Spleen (tissue), 11 donors: ENCODE data around the gene PRKCQ. TPM values are rescaled to one million over a fixed set of nuclear protein-coding genes. Genes with fewer than 3 reads are reported as not detected.

Experiments used
- DNase-seq: peaks from one replicate; pipeline ENCODE4 v3.0.0-alpha.2; 2020
- H3K27ac ChIP-seq, 8 donors: fragments of 200-600 bp; sonication (generic) in 7 of 8; 1 replicate in 4 of 8; 2 replicates in 4 of 8; pipeline versions ENCODE4 v1.5.0 to v1.8.0; 2016 to 2021; ENCODE audit warnings: inconsistent platforms in 4 of 8, mild to moderate bottlenecking in 4 of 8, moderate library complexity in 1 of 8
- H3K27me3 ChIP-seq, 7 donors: fragments of 200-600 bp; sonication (generic) in 6 of 7; replicated peaks in 1 of 7; 1 replicate in 4 of 7; 2 replicates in 3 of 7; pipeline versions ENCODE4 v1.5.0 to v1.8.0; 2016 to 2021; ENCODE audit warnings: inconsistent platforms in 3 of 7, mild to moderate bottlenecking in 1 of 7
- H3K36me3 ChIP-seq, 6 donors: fragments of 200-600 bp; sonication (generic) in 5 of 6; 1 replicate in 4 of 6; 2 replicates in 2 of 6; pipeline versions ENCODE4 v1.5.0 to v1.8.0; 2016 to 2021; ENCODE audit warnings: inconsistent platforms in 2 of 6
- H3K4me1 ChIP-seq, 6 donors: fragments of 200-600 bp; sonication (generic) in 5 of 6; 1 replicate in 3 of 6; 2 replicates in 3 of 6; pipeline versions ENCODE4 v1.5.0 to v1.8.0; 2016 to 2021; ENCODE audit warnings: inconsistent platforms in 3 of 6
- H3K4me3 ChIP-seq, 8 donors: fragments of 200-600 bp; sonication (generic) in 7 of 8; 1 replicate in 4 of 8; 2 replicates in 4 of 8; pipeline versions ENCODE4 v1.5.0 to v1.8.0; 2016 to 2021; ENCODE audit warnings: inconsistent platforms in 4 of 8, mild to moderate bottlenecking in 4 of 8, moderate library complexity in 2 of 8
- H3K9me3 ChIP-seq, 8 donors: fragments of 200-600 bp; sonication (generic) in 7 of 8; 1 replicate in 4 of 8; 2 replicates in 4 of 8; pipeline versions ENCODE4 v1.5.0 to v1.8.0; 2016 to 2021; ENCODE audit warnings: inconsistent platforms in 4 of 8
- POLR2A ChIP-seq, 3 donors: fragments of 450-650 bp; IDR thresholded peaks; one replicate each; pipeline ENCODE4 v1.5.1; 2017; ENCODE audit warnings: antibody characterized with exemption in 3 of 3, mild to moderate bottlenecking in 1 of 3
- POLR2AphosphoS5 ChIP-seq, 3 donors: sonication (generic); formaldehyde crosslinking; IDR thresholded peaks; one replicate each; pipeline ENCODE4 v1.5.1; 2017; ENCODE audit warnings: antibody characterized with exemption in 3 of 3
- WGBS, 5 donors: extraction: QIAGEN DNeasy Blood & Tissue Kit in 3 of 5; methylation state at CpG; one replicate each; pipeline versions ENCODE4 v1.1.5 to v1.1.7; 2013 to 2018; 5-methylcytosine and 5-hydroxymethylcytosine counted together
- intact Hi-C: fragments of 100-400 bp; cut with DNase I; formaldehyde crosslinking; loops from one replicate; pipeline ENCODE4 v1.15.0; 2023; ENCODE audit warnings: low total_unique reads
- polyA plus RNA-seq, 3 donors: library from polyadenylated mRNA; stranded (reverse); fragments of 200-250 nt; gene quantifications; one replicate each; pipeline ENCODE4 v1.2.1, GENCODE V29; 2013
- total RNA-seq, 7 donors: library from RNA; depleted of rRNA in 3 of 7; stranded (reverse); fragments of >200 nt in 3 of 7; fragmentation: NEBNext Ultra II Directional in 4 of 7; extraction: Animal tissue kit (Norgen Biotek cat#: 25700) in 4 of 7; gene quantifications; one replicate each; pipeline versions ENCODE4 v1.1.0 to v1.2.1, GENCODE V29; 2016 to 2021
- TF ChIP-seq, protein P1 (sequence below), 11 experiments: fragments of 200-600 bp in 7 of 11; fragments of 450-650 bp in 4 of 11; sonication (generic) in 4 of 11; IDR thresholded peaks in 8 of 11; conservative IDR thresholded peaks in 3 of 11; 1 replicate in 7 of 11; 2 replicates in 4 of 11; pipeline versions ENCODE4 v1.4.0 to v1.8.0; 2016 to 2021; ENCODE audit warnings: antibody characterized with exemption in 11 of 11, inconsistent platforms in 4 of 11, mild to moderate bottlenecking in 1 of 11
- donor health status: healthy with polysubstance abuse.
- donor health status: DM: no; HTN: no; CAD: no; lungs with moderate emphysema.
- donor health status: DM: no; HTN: no; CAD: no.
- donor health status: Bipolar disorder and iron deficiency.
- donor health status: healthy.
- donor health status: DM: no; HTN: no; CAD: no.
- donor health status: DM: yes; HTN: yes; CAD: no.

PRKCQ gene
- total and polyA plus RNA-seq, 10 donors = 2.1 to 11.8 (median 8.1) TPM

DNA sequence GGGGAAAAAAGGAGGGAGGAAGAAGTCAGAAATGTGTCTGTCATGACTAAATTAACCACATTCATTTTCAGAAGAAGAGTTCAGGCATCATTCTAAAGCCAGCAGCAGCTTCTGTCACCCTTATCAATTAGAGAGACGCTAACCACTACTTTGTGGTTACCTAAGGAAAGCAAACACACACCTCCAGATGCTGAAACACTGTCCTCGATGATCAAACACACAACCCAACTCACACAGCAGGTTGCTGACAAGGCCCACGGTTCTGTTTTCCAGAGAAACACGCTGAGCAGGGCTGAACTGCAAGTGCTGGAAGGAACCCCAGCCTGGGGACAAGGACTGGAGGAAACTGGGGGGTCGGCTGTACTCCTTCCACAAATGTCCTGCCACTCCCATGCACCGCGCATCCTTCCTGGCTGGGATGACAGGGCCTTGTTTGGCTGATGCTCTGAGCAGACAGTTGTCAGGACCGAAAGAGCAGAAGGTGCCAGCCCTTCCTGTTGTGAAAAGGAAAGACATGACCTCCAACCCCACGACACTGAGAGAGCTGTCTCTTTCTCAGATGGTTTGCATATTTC lies 36.6 kb downstream of the PRKCQ start:
- intact Hi-C loops = no loop called here
- H3K27me3 ChIP-seq = peaks cover 0 to 5% (median 0%) of the 10 kb centered on the region in 7 donors
- DNase-seq = no peak
- H3K4me3 ChIP-seq = peak overlapping the region in 2 of 8 donors; percentile 4 to 43
- WGBS, 5 donors = 18 to 31% (median 21%) methylated on average over 8 to 9 of the region's 9 CpGs
- no peak for TF ChIP-seq POLR2A (IDR thresholded peaks at IDR 0.05)
- no peak for TF ChIP-seq POLR2AphosphoS5 (IDR thresholded peaks at IDR 0.05)
- TF ChIP-seq, protein P1, sequence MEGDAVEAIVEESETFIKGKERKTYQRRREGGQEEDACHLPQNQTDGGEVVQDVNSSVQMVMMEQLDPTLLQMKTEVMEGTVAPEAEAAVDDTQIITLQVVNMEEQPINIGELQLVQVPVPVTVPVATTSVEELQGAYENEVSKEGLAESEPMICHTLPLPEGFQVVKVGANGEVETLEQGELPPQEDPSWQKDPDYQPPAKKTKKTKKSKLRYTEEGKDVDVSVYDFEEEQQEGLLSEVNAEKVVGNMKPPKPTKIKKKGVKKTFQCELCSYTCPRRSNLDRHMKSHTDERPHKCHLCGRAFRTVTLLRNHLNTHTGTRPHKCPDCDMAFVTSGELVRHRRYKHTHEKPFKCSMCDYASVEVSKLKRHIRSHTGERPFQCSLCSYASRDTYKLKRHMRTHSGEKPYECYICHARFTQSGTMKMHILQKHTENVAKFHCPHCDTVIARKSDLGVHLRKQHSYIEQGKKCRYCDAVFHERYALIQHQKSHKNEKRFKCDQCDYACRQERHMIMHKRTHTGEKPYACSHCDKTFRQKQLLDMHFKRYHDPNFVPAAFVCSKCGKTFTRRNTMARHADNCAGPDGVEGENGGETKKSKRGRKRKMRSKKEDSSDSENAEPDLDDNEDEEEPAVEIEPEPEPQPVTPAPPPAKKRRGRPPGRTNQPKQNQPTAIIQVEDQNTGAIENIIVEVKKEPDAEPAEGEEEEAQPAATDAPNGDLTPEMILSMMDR (IDR thresholded peaks at IDR 0.05 in 8 of 11, conservative IDR thresholded peaks at IDR 0.05 in 3 of 11) = no peak
- H3K9me3 ChIP-seq = no peaks in the 10 kb centered on the region
- no peaks in the 10 kb centered on the region for H3K36me3 ChIP-seq
- peak overlapping the region; percentile 51 to 87 (median 68) for H3K27ac ChIP-seq
- peaks cover 0 to 43% (median 14%) of the 10 kb centered on the region in 6 donors for H3K4me1 ChIP-seq

DNA sequence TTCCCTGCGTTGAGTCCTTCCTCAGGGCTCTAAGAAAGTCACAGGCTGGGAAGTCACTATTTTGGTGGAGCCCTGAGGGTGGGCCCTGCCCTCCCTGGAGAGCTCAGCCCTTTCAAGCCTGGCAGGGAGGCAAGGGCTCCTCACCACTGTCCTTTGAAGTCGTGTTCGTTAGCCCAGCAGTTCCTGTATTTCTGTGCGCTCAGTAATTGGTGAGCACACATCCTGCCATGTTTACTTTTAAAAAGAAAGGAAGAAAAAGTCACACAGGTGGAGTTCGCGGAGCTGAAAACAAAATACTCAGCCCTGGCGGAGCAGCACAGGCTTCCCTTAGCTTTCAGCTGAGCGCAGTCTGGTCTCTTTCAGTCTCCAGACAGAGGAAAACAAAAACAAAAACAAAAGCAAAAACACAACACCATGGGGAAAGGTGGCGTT lies 37.1 kb downstream of the PRKCQ start:
- Histone ChIP-seq H3K27ac (peak overlapping the region; percentile 51 to 87 (median 68)), H3K4me3 (peak overlapping the region in 2 of 8 donors; percentile 4 to 43), H3K27me3 (peaks cover 0 to 5% (median 0%) of the 10 kb centered on the region in 7 donors), H3K4me1 (peaks cover 0 to 48% (median 18%) of the 10 kb centered on the region in 6 donors), H3K9me3 (no peaks in the 10 kb centered on the region), H3K36me3 (no peaks in the 10 kb centered on the region)
- 14 to 25% (median 15%) methylated on average over 9 of the region's 9 CpGs for WGBS, 5 donors
- TF ChIP-seq, protein P1 (IDR thresholded peaks at IDR 0.05 in 8 of 11, conservative IDR thresholded peaks at IDR 0.05 in 3 of 11) = no peak
- peak in 1 of 3 donors; percentile 40 for TF ChIP-seq POLR2AphosphoS5 (IDR thresholded peaks at IDR 0.05)
- no peak for DNase-seq
- intact Hi-C loops = no loop called here

DNA sequence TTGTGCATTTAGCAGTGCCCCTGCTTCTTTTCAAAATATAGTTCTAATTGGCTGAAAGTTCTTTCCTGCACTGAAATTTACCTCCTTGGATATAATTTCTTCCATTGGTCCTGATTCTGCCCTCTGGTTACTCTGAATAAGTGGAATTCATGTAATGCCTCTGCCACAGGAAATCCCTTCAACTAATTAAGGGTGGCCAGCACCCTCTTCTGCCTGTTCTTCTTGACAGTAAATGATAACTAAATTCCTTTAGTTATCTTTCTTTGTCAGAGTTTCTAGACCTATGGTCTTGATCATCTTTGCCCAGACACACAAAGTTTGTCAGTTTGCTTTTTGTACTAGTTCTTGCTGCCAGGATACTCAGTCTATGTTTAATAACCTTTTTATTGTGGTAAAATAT lies 40.2 kb downstream of the PRKCQ start:
- Histone ChIP-seq H3K9me3 (no peaks in the 10 kb centered on the region), H3K4me1 (peaks cover 0 to 48% (median 24%) of the 10 kb centered on the region in 6 donors), H3K4me3 (no peak overlapping the region), H3K27ac (no peak overlapping the region), H3K36me3 (no peaks in the 10 kb centered on the region), H3K27me3 (peaks cover 0 to 5% (median 0%) of the 10 kb centered on the region in 7 donors)
- TF ChIP-seq, protein P1 (IDR thresholded peaks at IDR 0.05 in 8 of 11, conservative IDR thresholded peaks at IDR 0.05 in 3 of 11) = no peak
- no peak for TF ChIP-seq POLR2AphosphoS5 (IDR thresholded peaks at IDR 0.05)
- no peak for DNase-seq
- intact Hi-C loops = no loop called here

DNA sequence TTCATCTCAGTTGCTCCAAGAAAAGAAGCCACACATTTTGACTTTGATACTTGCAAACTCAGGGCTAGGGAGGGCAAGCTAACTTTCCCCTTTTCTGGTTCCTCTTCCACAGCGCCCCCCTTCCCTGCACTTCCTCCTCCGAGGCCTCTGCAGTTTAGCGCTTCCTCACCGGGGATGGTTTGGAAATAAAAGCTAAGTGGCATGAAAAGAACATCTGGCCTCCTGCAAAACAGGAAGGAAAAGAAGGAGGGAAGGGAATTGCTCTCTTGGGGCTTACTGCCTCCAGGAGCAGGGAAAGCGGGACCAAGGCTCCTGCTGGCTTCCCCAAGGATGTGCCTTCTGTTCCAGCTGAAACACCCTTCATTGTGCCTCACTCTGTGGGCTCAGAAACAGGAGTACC lies 42.3 kb downstream of the PRKCQ start:
- Histone ChIP-seq H3K27ac (no peak overlapping the region), H3K4me3 (no peak overlapping the region), H3K9me3 (no peaks in the 10 kb centered on the region), H3K27me3 (peaks cover 0 to under 1% (median 0%) of the 10 kb centered on the region in 7 donors), H3K4me1 (peaks cover 0 to 29% (median 17%) of the 10 kb centered on the region in 6 donors), H3K36me3 (no peaks in the 10 kb centered on the region)
- no peak for DNase-seq
- TF ChIP-seq POLR2A (IDR thresholded peaks at IDR 0.05) = no peak
- TF ChIP-seq, protein P1 (IDR thresholded peaks at IDR 0.05 in 8 of 11, conservative IDR thresholded peaks at IDR 0.05 in 3 of 11) = no peak
- intact Hi-C loops = no loop called here
- 26 to 35% (median 31%) methylated on average over 5 of the region's 5 CpGs for WGBS, 5 donors
